NCI-H2029 (cell line): ENCODE data around the gene BRF1.

Source experiments
- DNase-seq: peaks from one replicate; lab custom pipeline; 2025; lab: John Stamatoyannopoulos, UW

The BRF1 gene

GRCh38 chr14:105210266-105211025 lies 90.4 kb downstream of the BRF1 start:
- no peak for DNase-seq

- no peak for DNase-seq
Observed at GRCh38 chr14:105209646-105210045, 91.2 kb downstream of the BRF1 start.

GRCh38 chr14:105209091-105209490 lies 91.7 kb downstream of the BRF1 start:
- no peak for DNase-seq

- no peak for DNase-seq
Observed at GRCh38 chr14:105208738-105209075, 92.1 kb downstream of the BRF1 start.

- DNase-seq: no peak
Observed at GRCh38 chr14:105207996-105208737, 92.6 kb downstream of the BRF1 start.

GRCh38 chr14:105207460-105207901 lies 93.3 kb downstream of the BRF1 start:
- DNase-seq: no peak

GRCh38 chr14:105206873-105207272 lies 93.9 kb downstream of the BRF1 start:
- DNase-seq: no peak

GRCh38 chr14:105205673-105206208 lies 95.1 kb downstream of the BRF1 start:
- no peak for DNase-seq

GRCh38 chr14:105204931-105205672 lies 95.7 kb downstream of the BRF1 start:
- DNase-seq: no peak

GRCh38 chr14:105204206-105204930 lies 96.4 kb downstream of the BRF1 start:
- DNase-seq: no peak

GRCh38 chr14:105203701-105204100 lies 97.1 kb downstream of the BRF1 start:
- no peak for DNase-seq

GRCh38 chr14:105203057-105203531 lies 97.7 kb downstream of the BRF1 start:
- DNase-seq: no peak

GRCh38 chr14:105201925-105202513 lies 98.8 kb downstream of the BRF1 start:
- no peak for DNase-seq

- DNase-seq: no peak
Observed at GRCh38 chr14:105201156-105201924, 99.5 kb downstream of the BRF1 start.

GRCh38 chr14:105200641-105201040 lies 100.2 kb downstream of the BRF1 start:
- DNase-seq: no peak

GRCh38 chr14:105200074-105200473 lies 100.7 kb downstream of the BRF1 start:
- no peak for DNase-seq

GRCh38 chr14:105199093-105199492 lies 101.7 kb downstream of the BRF1 start:
- no peak for DNase-seq

GRCh38 chr14:105198588-105198987 lies 102.2 kb downstream of the BRF1 start:
- no peak for DNase-seq

GRCh38 chr14:105197211-105197641 lies 103.6 kb downstream of the BRF1 start:
- no peak for DNase-seq

- DNase-seq: no peak
Observed at GRCh38 chr14:105196265-105196960, 104.4 kb downstream of the BRF1 start.
